H1 (cell line): ENCODE data around the gene TMEM161B. TPM values are rescaled to one million over a fixed set of nuclear protein-coding genes. Genes with fewer than 3 reads are reported as not detected.

Experiments
- CTCF ChIA-PET: fragments of 300-600 bp; sonication (Branson Sonifier 250); formaldehyde crosslinking; loops from one replicate; lab custom pipeline; 2021; ENCODE audit not compliant: partially characterized antibody; lab: Charles Lee
- POLR2A ChIA-PET: fragments of 300-600 bp; sonication (Branson Sonifier 250); formaldehyde crosslinking; loops from one replicate; lab custom pipeline; 2021; ENCODE audit warnings: inconsistent platforms; ENCODE audit not compliant: partially characterized antibody; lab: Charles Lee
- DNase-seq, 2 experiments: peaks; one replicate each; pipeline versions ENCODE4 v3.0.0 to v3.0.0-alpha.2; 2010 to 2022; ENCODE audit warnings: low spot score in 2 of 2, low read depth in 1 of 2, mixed read lengths in 1 of 2
- FAIRE-seq: peaks from 2 replicates; lab custom pipeline; 2011; peaks lifted over from hg19 to GRCh38; lab: Jason Lieb, UNC
- H2AFZ ChIP-seq: 2 replicates; pipeline ENCODE4 v1.8.1; 2012; ENCODE audit warnings: low read length, inconsistent platforms
- H2AK5ac ChIP-seq: 2 replicates; pipeline ENCODE4 v1.6.1; 2013; ENCODE audit warnings: low read depth, low read length
- H2BK120ac ChIP-seq: replicated peaks from 2 replicates; pipeline ENCODE3; 2013; ENCODE audit warnings: low read depth, low read length, inconsistent platforms
- H2BK12ac ChIP-seq: 2 replicates; pipeline ENCODE4 v1.6.1; 2013; ENCODE audit warnings: low read depth, low read length
- H2BK15ac ChIP-seq: 2 replicates; pipeline ENCODE4 v1.6.1; 2013; ENCODE audit warnings: low read length
- H2BK20ac ChIP-seq: 2 replicates; pipeline ENCODE4 v1.6.1; 2013; ENCODE audit warnings: low read length
- H2BK5ac ChIP-seq: 2 replicates; pipeline ENCODE4 v1.6.1; 2013; ENCODE audit warnings: low read depth, low read length
- H3K14ac ChIP-seq: 2 replicates; pipeline ENCODE4 v1.6.1; 2013; ENCODE audit warnings: inconsistent platforms; ENCODE audit not compliant: insufficient read length
- H3K18ac ChIP-seq: 2 replicates; pipeline ENCODE4 v1.6.1; 2013; ENCODE audit warnings: low read length; ENCODE audit errors: extremely low read depth
- H3K23ac ChIP-seq: 2 replicates; pipeline ENCODE4 v1.6.1; 2013; ENCODE audit warnings: inconsistent platforms; ENCODE audit not compliant: insufficient read length
- H3K23me2 ChIP-seq: 2 replicates; pipeline ENCODE4 v1.6.1; 2013; ENCODE audit warnings: low read depth, low read length
- H3K27ac ChIP-seq: 2 replicates; pipeline ENCODE4 v1.6.1; 2011; ENCODE audit warnings: low read depth, low read length, inconsistent platforms
- H3K27me3 ChIP-seq, 4 experiments: replicated peaks in 1 of 4; 1 replicate in 1 of 4; 2 replicates in 3 of 4; pipeline versions ENCODE4 v1.6.1 to v1.8.1; 2011 to 2013; ENCODE audit warnings: low read length in 3 of 4, mild to moderate bottlenecking in 3 of 4, inconsistent platforms in 2 of 4, mixed read lengths in 2 of 4, moderate library complexity in 1 of 4; ENCODE audit not compliant: control insufficient read depth in 3 of 4, insufficient read depth in 3 of 4; ENCODE audit errors: extremely low read depth in 1 of 4
- H3K36me3 ChIP-seq, 4 experiments: 2 replicates each; pipeline versions ENCODE4 v1.6.1 to v1.8.1; 2011 to 2013; ENCODE audit warnings: mild to moderate bottlenecking in 4 of 4, low read length in 3 of 4, moderate library complexity in 2 of 4, control low read depth in 1 of 4, inconsistent platforms in 1 of 4; ENCODE audit not compliant: insufficient read depth in 4 of 4, control insufficient read depth in 2 of 4
- H3K4ac ChIP-seq: replicated peaks from 2 replicates; pipeline ENCODE3; 2013; ENCODE audit warnings: low read length, low read depth, mixed read lengths, inconsistent platforms; ENCODE audit not compliant: insufficient read length
- H3K4me1 ChIP-seq, 4 experiments: replicated peaks in 1 of 4; 1 replicate in 1 of 4; 2 replicates in 3 of 4; pipeline versions ENCODE4 v1.6.1 to v1.8.1; 2011 to 2013; ENCODE audit warnings: low read length in 3 of 4, inconsistent platforms in 2 of 4, mixed read lengths in 1 of 4; ENCODE audit not compliant: insufficient read depth in 4 of 4, control insufficient read depth in 3 of 4
- H3K4me2 ChIP-seq, 2 experiments: 2 replicates each; pipeline versions ENCODE4 v1.6.1 to v1.8.1; 2011 to 2013; ENCODE audit warnings: low read depth in 2 of 2, low read length in 2 of 2, control low read depth in 1 of 2, inconsistent platforms in 1 of 2, mild to moderate bottlenecking in 1 of 2; ENCODE audit not compliant: insufficient read depth in 1 of 2
- H3K4me3 ChIP-seq, 4 experiments: fragments of 200-600, 300-600 bp in 1 of 4; sonication (generic), shearing (Covaris generic), sonication (Bioruptor Twin) in 1 of 4; 2 replicates each; pipeline versions ENCODE4 v1.5.1 to v1.8.1; 2011 to 2016; ENCODE audit warnings: low read length in 4 of 4, low read depth in 3 of 4, control low read depth in 2 of 4, inconsistent platforms in 2 of 4, mild to moderate bottlenecking in 2 of 4, mixed read lengths in 1 of 4, moderate library complexity in 1 of 4; ENCODE audit not compliant: insufficient read depth in 2 of 4; ENCODE audit errors: extremely low read depth in 1 of 4
- H3K56ac ChIP-seq: replicated peaks from 2 replicates; pipeline ENCODE3; 2013; ENCODE audit warnings: low read depth, mild to moderate bottlenecking, mixed read lengths, low read length, inconsistent platforms; ENCODE audit not compliant: insufficient read length
- H3K79me1 ChIP-seq: 2 replicates; pipeline ENCODE4 v1.6.1; 2013; ENCODE audit warnings: low read depth, low read length, control low read depth
- H3K79me2 ChIP-seq, 2 experiments: 2 replicates each; pipeline versions ENCODE4 v1.6.1 to v1.8.1; 2012 to 2013; ENCODE audit warnings: low read length in 2 of 2, mild to moderate bottlenecking in 2 of 2, inconsistent platforms in 1 of 2; ENCODE audit not compliant: insufficient read depth in 2 of 2, control insufficient read depth in 1 of 2
- H3K9ac ChIP-seq, 4 experiments: replicated peaks in 1 of 4; 1 replicate in 1 of 4; 2 replicates in 3 of 4; pipeline versions ENCODE4 v1.6.1 to v1.8.1; 2011 to 2013; ENCODE audit warnings: low read depth in 3 of 4, low read length in 3 of 4, control low read depth in 2 of 4, mild to moderate bottlenecking in 2 of 4, moderate library complexity in 2 of 4, inconsistent platforms in 1 of 4; ENCODE audit errors: extremely low read depth in 1 of 4
- H3K9me3 ChIP-seq, 2 experiments: 2 replicates each; pipeline versions ENCODE4 v1.6.1 to v1.8.1; 2012 to 2013; ENCODE audit warnings: mild to moderate bottlenecking in 2 of 2, moderate library complexity in 2 of 2, control low read depth in 1 of 2, inconsistent platforms in 1 of 2, low read depth in 1 of 2, low read length in 1 of 2, mixed read lengths in 1 of 2; ENCODE audit not compliant: insufficient read depth in 2 of 2
- H4K20me1 ChIP-seq, 2 experiments: replicated peaks in 1 of 2; 2 replicates each; pipeline versions ENCODE3 to v1.8.1; 2011 to 2013; ENCODE audit warnings: inconsistent platforms in 2 of 2, low read length in 2 of 2, mild to moderate bottlenecking in 1 of 2; ENCODE audit not compliant: insufficient read depth in 2 of 2, control insufficient read depth in 1 of 2
- H4K5ac ChIP-seq: 2 replicates; pipeline ENCODE4 v1.6.1; 2013; ENCODE audit warnings: low read length, low read depth, mixed read lengths, inconsistent platforms; ENCODE audit not compliant: insufficient read length
- H4K8ac ChIP-seq: 2 replicates; pipeline ENCODE4 v1.8.0; 2013; ENCODE audit warnings: mild to moderate bottlenecking, moderate library complexity, low read length, inconsistent platforms; ENCODE audit not compliant: insufficient read depth; ENCODE audit errors: extremely low read depth
- H4K91ac ChIP-seq: replicated peaks from 2 replicates; pipeline ENCODE3; 2013; ENCODE audit warnings: low read length, mixed read lengths, inconsistent platforms; ENCODE audit not compliant: insufficient read length
- POLR2A ChIP-seq, 2 experiments: IDR thresholded peaks; 1 replicate in 1 of 2; 2 replicates in 1 of 2; pipeline ENCODE4 v1.6.1; 2011; ENCODE audit warnings: low read depth in 2 of 2, low read length in 2 of 2, mild to moderate bottlenecking in 2 of 2; ENCODE audit errors: control extremely low read depth in 1 of 2
- WGBS, 2 experiments: shearing (Covaris generic) in 1 of 2; methylation state at CpG; one replicate each; pipeline versions ENCODE4 v1.1.6 to v1.1.7; 2013 to 2015; ENCODE audit warnings: low lambda C conversion rate in 2 of 2, mixed read lengths in 2 of 2, inconsistent platforms in 1 of 2, low coverage in 1 of 2, missing lambda C conversion rate in 1 of 2; ENCODE audit not compliant: insufficient replicate concordance in 2 of 2, insufficient coverage in 1 of 2, insufficient read length in 1 of 2; ENCODE audit errors: extremely low coverage in 1 of 2, missing lambda C conversion rate in 1 of 2; 5-methylcytosine and 5-hydroxymethylcytosine counted together
- polyA plus RNA-seq, 7 experiments: library from polyadenylated mRNA; depleted of rRNA in 3 of 7; stranded (reverse) in 5 of 7; unstranded in 2 of 7; fragments of >200 nt in 5 of 7; fragments of 200-250 nt in 2 of 7; gene quantifications; 1 replicate in 5 of 7; 2 replicates in 1 of 7; 4 replicates in 1 of 7; pipeline versions ENCODE4 v1.2.1 to v1.2.3, GENCODE V29; 2011 to 2013; ENCODE audit warnings: missing spikeins in 2 of 7, mixed read lengths in 2 of 7
- total RNA-seq: library from RNA; stranded (reverse); fragmentation: NEBNext Ultra II Directional; extraction: Animal tissue kit (Norgen Biotek cat#: 25700); gene quantifications from 2 replicates; pipeline ENCODE4 v1.2.1, GENCODE V29; 2021
- TF ChIP-seq, protein P1 (sequence below): IDR thresholded peaks from 2 replicates; pipeline ENCODE4 v1.6.1; 2012; ENCODE audit warnings: inconsistent platforms

The TMEM161B gene
- total and polyA plus RNA-seq, 2 of the 8 experiments (the other 6 are each of a cell fraction or from before 2014, with no cell fraction given): 7.4 to 13.8 TPM

- Histone ChIP-seq H2BK120ac (no peak overlapping the region), H3K18ac (no peak overlapping the region), H3K4me1 (no peaks in the 10 kb centered on the region), H3K4ac (no peak overlapping the region), H4K5ac (no peak overlapping the region), H2AK5ac (no peak overlapping the region), H3K9me3 (no peaks in the 10 kb centered on the region), H2BK5ac (no peak overlapping the region), H3K4me3 (no peak overlapping the region), H3K9ac (no peak overlapping the region), H3K23ac (no peak overlapping the region), H2BK12ac (no peak overlapping the region), H3K4me2 (no peak overlapping the region), H3K56ac (no peak overlapping the region), H3K27me3 (no peaks in the 10 kb centered on the region; a peak in 1 of 7 replicates), H3K14ac (no peak overlapping the region), H4K91ac (no peak overlapping the region), H4K8ac (no peak overlapping the region), H2AFZ (no peak overlapping the region), H2BK15ac (no peak overlapping the region), H2BK20ac (no peak overlapping the region), H3K79me2 (no peaks in the 10 kb centered on the region), H3K27ac (no peak overlapping the region), H4K20me1 (no peaks in the 10 kb centered on the region), H3K36me3 (peaks cover 0 to 33% (median 6%) of the 10 kb centered on the region in 4 experiments; a peak in 5 of 8 replicates), H3K79me1 (no peaks in the 10 kb centered on the region), H3K23me2 (no peaks in the 10 kb centered on the region)
- POLR2A ChIA-PET: interaction anchor here (1.5 to 5.1 kb wide), 4 partner anchors 10 to 15 kb away, joined by 4 to 20 read pairs (median 6); partner anchors contain the start of gene TMEM161B
- DNase-seq (no peak), FAIRE-seq (no peak)
- TF ChIP-seq, protein P1, sequence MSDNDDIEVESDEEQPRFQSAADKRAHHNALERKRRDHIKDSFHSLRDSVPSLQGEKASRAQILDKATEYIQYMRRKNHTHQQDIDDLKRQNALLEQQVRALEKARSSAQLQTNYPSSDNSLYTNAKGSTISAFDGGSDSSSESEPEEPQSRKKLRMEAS: no peak
- peak in 1 of 2 experiments; percentile 19; a peak in 1 of 3 replicates for TF ChIP-seq POLR2A (IDR thresholded peaks at IDR 0.05; ENCODE audit: control extremely low read depth in 1 of 2, low read depth in 2 of 2, low read length in 2 of 2)
- WGBS, 2 experiments: 90% methylated on average over 1 of the region's 1 CpG; no CpG with 5 or more reads in 1 of the 2 experiments
- CTCF ChIA-PET: interaction anchor here (1.0 to 1.8 kb wide), 4 partner anchors 17 to 412 kb away, joined by 3 to 5 read pairs (median 4); no protein-coding TSS in a partner anchor
Measured at GRCh38 chr5:88279584-88279983, 10.9 kb upstream of the TMEM161B start.
